ENCODE results near the gene CTDNEP1.

GRCh38 chr17:7284911-7285310 is 33.4 kb upstream of the CTDNEP1 start:
- TF ChIP-seq YY1 (IDR thresholded peaks at IDR 0.05; ENCODE audit: insufficient read depth, insufficient read length): no peak
- no peak for TF ChIP-seq ZNF274 (IDR thresholded peaks at IDR 0.05; ENCODE audit: low read depth, low read length)
